Liver (tissue), 3 donors: Measurements from ENCODE around the gene PPP2R2D.

ENCODE experiments used
- CTCF ChIP-seq: fragments of 150-350 bp; IDR thresholded peaks from 2 replicates; pipeline ENCODE4 v1.5.1; 2017; ENCODE audit warnings: improper control_type of control experiment, low read depth, low read length; ENCODE audit not compliant: missing input control
- EGR1 ChIP-seq, 2 donors: IDR thresholded peaks; 2 replicates each; pipeline ENCODE4 v1.6.1; 2016 to 2018; ENCODE audit warnings: antibody characterized with exemption in 2 of 2, low read depth in 2 of 2
- YY1 ChIP-seq: IDR thresholded peaks from 2 replicates; pipeline ENCODE4 v1.6.1; 2016; ENCODE audit warnings: antibody characterized with exemption, mild to moderate bottlenecking
- TF ChIP-seq, protein P1 (sequence below): IDR thresholded peaks from 2 replicates; pipeline ENCODE4 v1.6.1; 2016; ENCODE audit warnings: antibody characterized with exemption
- donor health status: healthy.
- donor health status: healthy.

DNA sequence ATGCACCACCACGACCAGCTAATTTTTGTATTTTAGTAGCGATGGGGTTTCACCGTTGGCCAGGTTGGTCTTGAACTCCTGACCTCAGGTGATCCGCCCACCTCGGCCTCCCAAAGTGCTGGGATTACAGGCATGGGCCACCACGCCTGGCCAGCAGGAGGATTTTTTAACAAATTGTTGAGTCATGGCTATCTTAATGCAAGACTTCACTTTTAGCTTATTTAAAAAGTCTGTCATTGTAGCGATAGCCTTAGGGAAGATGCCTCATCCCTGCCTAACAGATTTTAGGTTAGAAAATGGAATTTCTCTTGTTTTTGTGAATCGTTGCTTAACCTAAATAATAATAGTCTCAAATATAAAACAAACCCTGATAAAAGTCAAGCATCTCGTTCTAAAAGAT is 35.5 kb downstream of the PPP2R2D start:
- TF ChIP-seq YY1 (no peak), CTCF (no peak), EGR1 (IDR thresholded peaks at IDR 0.05; ENCODE audit: low read depth in 2 of 2) (no peak)
- TF ChIP-seq, protein P1, sequence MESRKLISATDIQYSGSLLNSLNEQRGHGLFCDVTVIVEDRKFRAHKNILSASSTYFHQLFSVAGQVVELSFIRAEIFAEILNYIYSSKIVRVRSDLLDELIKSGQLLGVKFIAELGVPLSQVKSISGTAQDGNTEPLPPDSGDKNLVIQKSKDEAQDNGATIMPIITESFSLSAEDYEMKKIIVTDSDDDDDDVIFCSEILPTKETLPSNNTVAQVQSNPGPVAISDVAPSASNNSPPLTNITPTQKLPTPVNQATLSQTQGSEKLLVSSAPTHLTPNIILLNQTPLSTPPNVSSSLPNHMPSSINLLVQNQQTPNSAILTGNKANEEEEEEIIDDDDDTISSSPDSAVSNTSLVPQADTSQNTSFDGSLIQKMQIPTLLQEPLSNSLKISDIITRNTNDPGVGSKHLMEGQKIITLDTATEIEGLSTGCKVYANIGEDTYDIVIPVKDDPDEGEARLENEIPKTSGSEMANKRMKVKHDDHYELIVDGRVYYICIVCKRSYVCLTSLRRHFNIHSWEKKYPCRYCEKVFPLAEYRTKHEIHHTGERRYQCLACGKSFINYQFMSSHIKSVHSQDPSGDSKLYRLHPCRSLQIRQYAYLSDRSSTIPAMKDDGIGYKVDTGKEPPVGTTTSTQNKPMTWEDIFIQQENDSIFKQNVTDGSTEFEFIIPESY: no peak
